ENCODE data around the gene LRRC74B.

- TF ChIP-seq CTCF (conservative IDR thresholded peaks at IDR 0.05), result no peak
- TF ChIP-seq EZH2 (IDR thresholded peaks at IDR 0.05; ENCODE audit: low read depth), result no peak
Observed at GRCh38 chr22:21094911-21095772, 49.4 kb downstream of the LRRC74B start.

Data from PC-9 (cell line).